Aorta (tissue), 5 donors: Measurements from ENCODE around the gene UBA6. TPM values are rescaled to one million over a fixed set of nuclear protein-coding genes. Genes with fewer than 3 reads are reported as not detected.

Experiments
- ATAC-seq: fragments of 200-7000 bp; cut with Tn5 transposase; one replicate; pipeline ENCODE4 v1.9.1; 2022; ENCODE audit warnings: moderate library complexity; ENCODE audit not compliant: low FRiP score
- DNase-seq, 2 donors: peaks; one replicate each; pipeline ENCODE4 v3.0.0-alpha.2; 2020
- H3K27ac ChIP-seq, 2 donors: one replicate each; pipeline ENCODE4 v1.5.1; 2013; ENCODE audit warnings: low read length in 2 of 2, mild to moderate bottlenecking in 2 of 2, moderate library complexity in 2 of 2, control low read depth in 1 of 2, inconsistent platforms in 1 of 2, low read depth in 1 of 2
- H3K27me3 ChIP-seq, 2 donors: one replicate each; pipeline ENCODE4 v1.6.1; 2013; ENCODE audit warnings: control low read depth in 1 of 2, low read length in 1 of 2, mild to moderate bottlenecking in 1 of 2, moderate library complexity in 1 of 2; ENCODE audit not compliant: insufficient read depth in 2 of 2, control insufficient read depth in 1 of 2
- H3K36me3 ChIP-seq, 2 donors: one replicate each; pipeline ENCODE4 v1.6.1; 2013; ENCODE audit warnings: control low read depth in 1 of 2, low read length in 1 of 2, mild to moderate bottlenecking in 1 of 2; ENCODE audit not compliant: insufficient read depth in 2 of 2, control insufficient read depth in 1 of 2
- H3K4me1 ChIP-seq, 2 donors: one replicate each; pipeline ENCODE4 v1.6.1; 2013; ENCODE audit warnings: low read length in 2 of 2, control low read depth in 1 of 2, mild to moderate bottlenecking in 1 of 2, moderate library complexity in 1 of 2; ENCODE audit not compliant: insufficient read depth in 2 of 2, control insufficient read depth in 1 of 2
- H3K4me3 ChIP-seq, 2 donors: one replicate each; pipeline ENCODE4 v1.5.1; 2013; ENCODE audit warnings: low read length in 2 of 2, control low read depth in 1 of 2, mild to moderate bottlenecking in 1 of 2
- H3K9me3 ChIP-seq: one replicate; pipeline ENCODE4 v1.6.1; 2013; ENCODE audit warnings: mild to moderate bottlenecking, low read length; ENCODE audit not compliant: control insufficient read depth
- WGBS, 2 donors: extraction: QIAGEN DNeasy Blood & Tissue Kit; methylation state at CpG; one replicate each; pipeline ENCODE4 v1.1.7; 2013; 5-methylcytosine and 5-hydroxymethylcytosine counted together
- intact Hi-C, 2 donors: fragments of 100-400 bp; cut with DNase I; formaldehyde crosslinking; loops; one replicate each; pipeline versions ENCODE4 v1.14.2 to v1.15.0; 2022
- long read RNA-seq, 2 donors: library from polyadenylated mRNA; unstranded; transcript quantifications; one replicate each; pipeline ENCODE4 v2.0.0, GENCODE V29; 2020 to 2021
- polyA plus RNA-seq, 2 donors: library from polyadenylated mRNA; stranded (reverse); fragments of 200-250 nt; gene quantifications; one replicate each; pipeline ENCODE4 v1.2.3, GENCODE V29; 2013
- total RNA-seq, 2 donors: library from RNA; stranded (reverse); fragmentation: NEBNext Ultra II Directional; extraction: Animal tissue kit (Norgen Biotek cat#: 25700); gene quantifications; one replicate each; pipeline ENCODE4 v1.2.1, GENCODE V29; 2021
- donor health status: healthy with polysubstance abuse.
- donor health status: Bipolar disorder and iron deficiency.
- donor health status: DM: no; HTN: no; CAD: no.
- donor health status: DM: no; HTN: no; CAD: no.
- donor health status: DM: yes; HTN: yes; CAD: no.

Gene UBA6
- 10 to 100 TPM; 43.4 to 63.2 TPM for total RNA-seq
- polyA plus RNA-seq: 10 to 100 TPM in 1 of 2 donors, 1 to 10 TPM in 1; 9.4 to 11.2 TPM
- long read RNA-seq, donor 1, transcript UBA6-203 (11 exons, 2,387 nt): major isoform, 5 of 12 reads
- long read RNA-seq, donor 1, partial matches to known transcripts: 4 of 12 reads
- long read RNA-seq, donor 1, other reads (novel, unspliced or antisense): 3 of 12 reads
- long read RNA-seq, donor 2, full-length matches to known transcripts: 4 of 15 reads
- long read RNA-seq, donor 2, partial matches to known transcripts: 2 of 15 reads
- long read RNA-seq, donor 2, other reads (novel, unspliced or antisense): 9 of 15 reads

GRCh38 chr4:67700738-67701516 lies at the start of gene UBA6:
Gene UBA6, minus strand, starts transcription at chr4:67701155. Its CDS starts 36 bp downstream, at chr4:67701119.
- DNase-seq (peak; percentile 98 to 99), ATAC-seq (peak; percentile 99)
- Histone ChIP-seq H3K9me3 (no peaks in the 10 kb centered on the region), H3K27me3 (no peaks in the 10 kb centered on the region), H3K4me3 (peak within 1 kb of the TSS; percentile 92 to 94), H3K36me3 (no peaks in the 10 kb centered on the region), H3K27ac (peak within 1 kb of the TSS; percentile 66 to 89), H3K4me1 (no peaks in the 10 kb centered on the region)
- 0 to 1% methylated on average over 49 to 57 of the region's 57 CpGs for WGBS, 2 donors
- intact Hi-C loops: loop anchor here in 1 of 2 donors (5.0 kb wide), 1 partner anchor 154 kb away; the partner anchor contains the start of gene CENPC

DNA sequence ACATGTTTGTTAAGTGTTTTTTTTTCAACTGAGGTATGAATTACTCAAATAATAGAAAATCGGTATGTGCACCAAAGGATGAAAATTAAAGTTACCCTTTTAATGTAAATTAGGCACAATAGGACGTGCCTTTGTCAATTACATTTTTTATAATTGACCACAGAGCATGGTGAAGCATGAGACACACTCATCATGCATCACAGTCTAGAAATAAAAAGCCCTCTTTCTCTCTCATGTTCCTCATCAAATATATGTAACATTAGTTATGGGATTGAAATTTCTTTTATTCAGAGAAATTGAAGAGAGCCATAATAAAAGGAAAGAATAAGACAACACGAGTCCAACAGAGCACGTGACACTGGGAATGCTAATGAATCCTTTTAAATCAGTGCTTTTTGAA lies 49.7 kb upstream of the UBA6 start:
- no peak overlapping the region for H3K27ac ChIP-seq
- intact Hi-C loops: no loop called here
- no peak overlapping the region for H3K4me3 ChIP-seq
- ATAC-seq (no peak), DNase-seq (no peak)
- H3K36me3 ChIP-seq: no peaks in the 10 kb centered on the region
- H3K9me3 ChIP-seq: no peaks in the 10 kb centered on the region
- WGBS, 2 donors: 79 to 81% methylated on average over 4 of the region's 4 CpGs
- H3K27me3 ChIP-seq: no peaks in the 10 kb centered on the region
- peaks cover 0 to 3% of the 10 kb centered on the region in 2 donors for H3K4me1 ChIP-seq

GRCh38 chr4:67749286-67749685 lies 48.3 kb upstream of the UBA6 start:
- H3K9me3 ChIP-seq: no peaks in the 10 kb centered on the region
- H3K4me3 ChIP-seq: no peak overlapping the region
- no peaks in the 10 kb centered on the region for H3K36me3 ChIP-seq
- no peak for DNase-seq
- no peaks in the 10 kb centered on the region for H3K27me3 ChIP-seq
- intact Hi-C loops: no loop called here
- WGBS, 2 donors: 71 to 75% methylated on average over 3 of the region's 3 CpGs
- H3K27ac ChIP-seq: no peak overlapping the region
- ATAC-seq: no peak
- H3K4me1 ChIP-seq: peaks cover 0 to 3% of the 10 kb centered on the region in 2 donors

- H3K4me1 ChIP-seq: peaks cover 0 to 3% of the 10 kb centered on the region in 2 donors
- intact Hi-C loops: no loop called here
- DNase-seq: no peak
- H3K36me3 ChIP-seq: no peaks in the 10 kb centered on the region
- H3K27me3 ChIP-seq: no peaks in the 10 kb centered on the region
- ATAC-seq: no peak
- H3K27ac ChIP-seq: no peak overlapping the region
- no peak overlapping the region for H3K4me3 ChIP-seq
- no peaks in the 10 kb centered on the region for H3K9me3 ChIP-seq
- WGBS, 2 donors: 28 to 30% methylated on average over 5 of the region's 5 CpGs
Measured at GRCh38 chr4:67746797-67747495, 46.0 kb upstream of the UBA6 start.

- Histone ChIP-seq H3K27me3 (no peaks in the 10 kb centered on the region), H3K4me3 (no peak overlapping the region), H3K4me1 (peaks cover 0 to 3% of the 10 kb centered on the region in 2 donors), H3K36me3 (no peaks in the 10 kb centered on the region), H3K27ac (no peak overlapping the region), H3K9me3 (no peaks in the 10 kb centered on the region)
- ATAC-seq (no peak), DNase-seq (no peak)
- 57 to 71% methylated on average over 4 of the region's 4 CpGs for WGBS, 2 donors
- intact Hi-C loops: no loop called here
Measured at GRCh38 chr4:67744561-67745283, 43.8 kb upstream of the UBA6 start.

DNA sequence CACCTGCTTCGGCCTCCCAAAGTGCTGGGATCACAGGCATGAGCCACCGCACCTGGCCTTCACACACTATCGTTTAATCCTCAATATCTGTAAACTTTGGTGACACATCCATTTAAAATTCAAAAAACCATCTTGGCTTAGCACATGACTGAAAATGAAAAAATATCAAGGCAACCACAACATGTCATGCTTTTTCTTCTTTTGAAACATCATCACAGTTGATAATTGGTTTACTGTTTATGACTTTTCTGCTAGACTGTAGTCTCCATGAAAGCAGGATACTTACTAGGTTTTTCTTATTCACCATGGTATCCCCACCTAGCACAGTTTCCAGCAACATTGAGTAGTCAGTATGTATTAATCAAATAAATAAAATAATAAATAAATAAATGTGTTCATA lies 42.2 kb upstream of the UBA6 start:
- Histone ChIP-seq H3K9me3 (no peaks in the 10 kb centered on the region), H3K4me3 (no peak overlapping the region), H3K36me3 (no peaks in the 10 kb centered on the region), H3K4me1 (peaks cover 0 to 3% of the 10 kb centered on the region in 2 donors), H3K27ac (no peak overlapping the region), H3K27me3 (no peaks in the 10 kb centered on the region)
- ATAC-seq (no peak), DNase-seq (no peak)
- intact Hi-C loops: no loop called here
- 95 to 96% methylated on average over 3 of the region's 3 CpGs for WGBS, 2 donors

DNA sequence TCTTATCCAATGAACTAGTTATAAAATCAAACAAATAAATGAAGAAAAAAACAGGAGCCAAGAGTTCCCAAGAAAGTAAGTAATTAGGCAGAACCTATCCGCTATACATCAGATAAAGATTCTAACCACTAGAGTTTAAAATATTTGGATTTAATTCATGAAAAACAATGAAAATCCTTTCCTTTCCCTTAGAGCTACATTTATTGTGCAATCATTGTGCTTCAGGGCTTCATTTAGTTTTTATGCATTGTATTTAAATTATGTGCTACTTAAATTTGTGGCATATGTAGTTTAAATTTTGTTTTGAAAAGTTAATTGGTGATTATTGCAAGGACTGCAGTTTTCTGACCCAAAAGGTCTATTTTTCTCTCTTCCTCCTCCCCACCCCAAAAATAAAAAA lies 35.3 kb upstream of the UBA6 start:
- intact Hi-C loops: no loop called here
- no peak overlapping the region for H3K4me3 ChIP-seq
- no peak overlapping the region for H3K27ac ChIP-seq
- DNase-seq (no peak), ATAC-seq (no peak)
- H3K9me3 ChIP-seq: no peaks in the 10 kb centered on the region
- WGBS, 2 donors: 92 to 98% methylated on average over 1 of the region's 1 CpG
- no peaks in the 10 kb centered on the region for H3K4me1 ChIP-seq
- H3K36me3 ChIP-seq: no peaks in the 10 kb centered on the region
- H3K27me3 ChIP-seq: no peaks in the 10 kb centered on the region

DNA sequence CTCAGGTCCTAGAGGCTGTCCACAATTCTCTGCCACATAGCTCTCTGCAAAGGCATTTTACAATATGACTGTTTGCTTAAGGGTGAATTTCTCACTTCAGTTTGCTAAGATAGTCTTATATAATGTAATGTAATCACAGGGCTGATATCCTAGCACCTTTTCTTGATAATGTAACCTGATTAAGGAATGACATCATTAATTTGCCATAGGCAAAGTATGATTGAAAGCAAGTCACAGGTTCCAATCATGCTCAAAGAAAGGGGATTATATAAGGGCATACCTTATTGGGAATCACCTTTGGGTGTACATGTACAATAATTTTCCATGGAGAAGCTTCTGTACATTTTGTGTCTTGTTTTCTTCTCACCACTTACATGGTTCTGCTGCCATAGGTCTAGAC lies 34.4 kb upstream of the UBA6 start:
- DNase-seq: no peak
- ATAC-seq: no peak
- Histone ChIP-seq H3K4me1 (no peaks in the 10 kb centered on the region), H3K9me3 (no peaks in the 10 kb centered on the region), H3K36me3 (no peaks in the 10 kb centered on the region), H3K27ac (no peak overlapping the region), H3K4me3 (no peak overlapping the region), H3K27me3 (no peaks in the 10 kb centered on the region)
- intact Hi-C loops: no loop called here
